IMR-90 (cell line): ENCODE data around the gene ADAMTS8. TPM values are rescaled to one million over a fixed set of nuclear protein-coding genes. Genes with fewer than 3 reads are reported as not detected.

Experiments used
- ATAC-seq: fragments of 200-7000 bp; cut with Tn5 transposase; 2 replicates; pipeline ENCODE4 v1.9.1; 2020; ENCODE audit warnings: low read depth, mild to moderate bottlenecking, moderate library complexity
- BruUV-seq: library from RNA; stranded (reverse); fragments of 400-500 nt; replicated peaks from 2 replicates; lab custom pipeline; 2021; lab: Mats Ljungman, UMichigan
- CTCF ChIA-PET: fragments of 300-600 bp; formaldehyde crosslinking; extraction: SDS; loops from one replicate; lab custom pipeline; 2021; ENCODE audit warnings: antibody characterized with exemption; lab: Yijun Ruan, JAX
- POLR2A ChIA-PET: fragments of 300-600 bp; sonication (Branson Sonifier 250); formaldehyde crosslinking; loops from one replicate; lab custom pipeline; 2022; ENCODE audit warnings: antibody characterized with exemption; ENCODE audit not compliant: unreplicated experiment; lab: Charles Lee
- DNase-seq: peaks from one replicate; pipeline ENCODE4 v3.0.0; 2013
- H2AFZ ChIP-seq: replicated peaks from 2 replicates; pipeline ENCODE3; 2013; ENCODE audit warnings: low read length, mild to moderate bottlenecking; ENCODE audit not compliant: poor library complexity
- H2AK5ac ChIP-seq: 2 replicates; pipeline ENCODE4 v1.6.1; 2013; ENCODE audit warnings: low read depth, low read length, inconsistent platforms
- H2AK9ac ChIP-seq: replicated peaks from 2 replicates; pipeline ENCODE3; 2013; ENCODE audit warnings: mild to moderate bottlenecking, low read depth, low read length, moderate library complexity; ENCODE audit not compliant: poor library complexity
- H2BK120ac ChIP-seq: 2 replicates; pipeline ENCODE4 v1.6.1; 2013; ENCODE audit warnings: low read depth, low read length, inconsistent platforms
- H2BK15ac ChIP-seq: 3 replicates; pipeline ENCODE4 v1.6.1; 2013; ENCODE audit warnings: low read depth, low read length, inconsistent platforms
- H2BK20ac ChIP-seq: 2 replicates; pipeline ENCODE4 v1.6.1; 2013; ENCODE audit warnings: low read depth, mild to moderate bottlenecking, inconsistent platforms, low read length, moderate library complexity
- H2BK5ac ChIP-seq: 2 replicates; pipeline ENCODE4 v1.6.1; 2013; ENCODE audit warnings: mild to moderate bottlenecking, low read depth, low read length, inconsistent platforms; ENCODE audit not compliant: poor library complexity, severe bottlenecking
- H3K14ac ChIP-seq: replicated peaks from 2 replicates; pipeline ENCODE4 v1.6.1; 2013; ENCODE audit warnings: low read depth, low read length, inconsistent platforms
- H3K18ac ChIP-seq: 2 replicates; pipeline ENCODE4 v1.6.1; 2013; ENCODE audit warnings: low read depth, low read length, control low read depth
- H3K23ac ChIP-seq: 2 replicates; pipeline ENCODE4 v1.6.1; 2013; ENCODE audit warnings: low read depth, low read length, inconsistent platforms
- H3K27ac ChIP-seq: 2 replicates; pipeline ENCODE4 v1.5.1; 2013; ENCODE audit warnings: mild to moderate bottlenecking, control low read depth, low read length; ENCODE audit not compliant: insufficient read depth
- H3K27me3 ChIP-seq: 2 replicates; pipeline ENCODE4 v1.6.1; 2013; ENCODE audit warnings: low read length; ENCODE audit not compliant: control insufficient read depth, insufficient read depth
- H3K36me3 ChIP-seq: 2 replicates; pipeline ENCODE4 v1.6.1; 2013; ENCODE audit warnings: low read length, mixed read lengths; ENCODE audit not compliant: control insufficient read depth, insufficient read depth
- H3K4ac ChIP-seq: 2 replicates; pipeline ENCODE4 v1.6.1; 2013; ENCODE audit warnings: low read depth, low read length, inconsistent platforms
- H3K4me1 ChIP-seq: 2 replicates; pipeline ENCODE4 v1.6.1; 2013; ENCODE audit warnings: low read length, mixed read lengths; ENCODE audit not compliant: control insufficient read depth, insufficient read depth
- H3K4me2 ChIP-seq: 2 replicates; pipeline ENCODE4 v1.6.1; 2013; ENCODE audit warnings: low read depth, mild to moderate bottlenecking, control low read depth, low read length, moderate library complexity
- H3K4me3 ChIP-seq: 2 replicates; pipeline ENCODE4 v1.5.1; 2013; ENCODE audit warnings: low read depth, mild to moderate bottlenecking, control low read depth, low read length, moderate library complexity; ENCODE audit not compliant: insufficient read depth
- H3K56ac ChIP-seq: 2 replicates; pipeline ENCODE4 v1.6.1; 2013; ENCODE audit warnings: low read length, inconsistent platforms; ENCODE audit not compliant: insufficient read depth; ENCODE audit errors: extremely low read depth
- H3K79me1 ChIP-seq, 2 experiments: 2 replicates each; pipeline ENCODE4 v1.6.1; 2013; ENCODE audit warnings: low read length in 2 of 2, inconsistent platforms in 1 of 2, low read depth in 1 of 2
- H3K9ac ChIP-seq: 2 replicates; pipeline ENCODE4 v1.6.1; 2013; ENCODE audit warnings: low read depth, low read length, control low read depth
- H3K9me1 ChIP-seq: 2 replicates; pipeline ENCODE4 v1.6.1; 2013; ENCODE audit warnings: low read length, inconsistent platforms; ENCODE audit not compliant: insufficient read depth
- H3K9me3 ChIP-seq: 2 replicates; pipeline ENCODE4 v1.6.1; 2013; ENCODE audit warnings: low read length; ENCODE audit not compliant: control insufficient read depth, insufficient read depth
- H4K20me1 ChIP-seq: 2 replicates; pipeline ENCODE4 v1.6.1; 2013; ENCODE audit warnings: low read length, inconsistent platforms; ENCODE audit not compliant: insufficient read depth
- H4K5ac ChIP-seq: 2 replicates; pipeline ENCODE4 v1.6.1; 2013; ENCODE audit warnings: mild to moderate bottlenecking, low read depth, low read length, control low read depth
- H4K8ac ChIP-seq, 2 experiments: 2 replicates each; pipeline ENCODE4 v1.6.1; 2013; ENCODE audit warnings: low read depth in 2 of 2, low read length in 2 of 2, control low read depth in 1 of 2, inconsistent platforms in 1 of 2
- H4K91ac ChIP-seq: 2 replicates; pipeline ENCODE4 v1.6.1; 2013; ENCODE audit warnings: low read depth, low read length, inconsistent platforms; ENCODE audit not compliant: insufficient read depth
- CHD1 ChIP-seq: IDR thresholded peaks from 2 replicates; pipeline ENCODE4 v1.6.1; 2012; ENCODE audit warnings: low read depth, low read length, improper control_type of control experiment
- ELK1 ChIP-seq: fragments of 150-350 bp; IDR thresholded peaks from 2 replicates; pipeline ENCODE4 v1.6.1; 2016; ENCODE audit warnings: low read depth, mild to moderate bottlenecking, low read length, moderate library complexity, borderline replicate concordance
- MAFK ChIP-seq: IDR thresholded peaks from 2 replicates; pipeline ENCODE4 v1.6.1; 2012; ENCODE audit warnings: low read depth, low read length, improper control_type of control experiment
- MXI1 ChIP-seq: IDR thresholded peaks from 2 replicates; pipeline ENCODE4 v1.6.1; 2012; ENCODE audit warnings: low read depth, mild to moderate bottlenecking, low read length, moderate library complexity, borderline replicate concordance
- RAD21 ChIP-seq: IDR thresholded peaks from 2 replicates; pipeline ENCODE4 v1.6.1; 2012; ENCODE audit warnings: low read length, improper control_type of control experiment
- RFX5 ChIP-seq: IDR thresholded peaks from 2 replicates; pipeline ENCODE4 v1.8.0; 2012; ENCODE audit warnings: low read depth, mild to moderate bottlenecking, low read length, moderate library complexity
- WGBS, 2 experiments: methylation state at CpG; one replicate each; pipeline versions ENCODE4 v1.1.5 to v1.1.7; 2013; ENCODE audit warnings: missing lambda C conversion rate in 2 of 2; ENCODE audit not compliant: insufficient read length in 1 of 2; ENCODE audit errors: extremely low coverage in 2 of 2; 5-methylcytosine and 5-hydroxymethylcytosine counted together
- dilution Hi-C: fragments of 300-500 bp; cut with HindIII; formaldehyde crosslinking; loops from one replicate; pipeline ENCODE4 v1.14.3; 2018; ENCODE audit warnings: low sequenced_read_pairs; ENCODE audit not compliant: unreplicated experiment
- in situ Hi-C: fragments of 300-500 bp; cut with MboI; formaldehyde crosslinking; loops from 3 replicates; pipeline ENCODE4 v1.14.3; 2019; ENCODE audit warnings: low sequenced_read_pairs, inconsistent platforms, mixed read lengths
- intact Hi-C: fragments of 100-400 bp; cut with micrococcal nuclease; formaldehyde crosslinking; loops from 2 replicates; pipeline ENCODE4 v1.10.0; 2022
- polyA plus RNA-seq, 3 experiments: library from polyadenylated mRNA; depleted of rRNA; stranded (reverse); fragments of >200 nt; gene quantifications; 2 replicates each; pipeline ENCODE4 v1.2.3, GENCODE V29; 2012; ENCODE audit warnings: low replicate concordance in 1 of 3
- total RNA-seq: library from RNA; depleted of rRNA; stranded (reverse); fragments of >200 nt; gene quantifications from 2 replicates; pipeline ENCODE4 v1.2.3, GENCODE V29; 2012

The ADAMTS8 gene
- total and polyA plus RNA-seq, 2 of the 4 experiments (the other 2 are of a cell fraction): under 0.01 to 0.60 TPM

- intact Hi-C loops: loop anchor here (1.0 to 5.0 kb wide), 3 partner anchors 37 to 214 kb away; partner anchors contain the start of gene ZBTB44
- peak overlapping the region; percentile 48; the same call in 1 of the 2 replicates for H3K4me2 ChIP-seq
Observed at GRCh38 chr11:130426837-130427341, 1.5 kb downstream of the ADAMTS8 start.

More at GRCh38 chr11:130426837-130427341, 1.5 kb downstream of the ADAMTS8 start:
- Histone ChIP-seq H3K9me1 (no peaks in the 10 kb centered on the region; the same call in 1 of the 2 replicates), H3K56ac (no peak overlapping the region), H3K4me1 (peaks cover 6% of the 10 kb centered on the region; the same call in 1 of the 2 replicates), H3K9me3 (no peaks in the 10 kb centered on the region; the same call in 1 of the 2 replicates), H3K4ac (peak overlapping the region; percentile 65), H3K27me3 (peaks cover 68% of the 10 kb centered on the region), H3K36me3 (no peaks in the 10 kb centered on the region; the same call in 1 of the 2 replicates), H3K9ac (peak overlapping the region; percentile 32; the same call in 1 of the 2 replicates), H3K4me3 (peak overlapping the region; percentile 47; the same call in 1 of the 2 replicates), H2BK5ac (no peak overlapping the region), H2BK20ac (peak overlapping the region; percentile 48), H2AK5ac (peak overlapping the region; percentile 85), H3K79me1 (no peaks in the 10 kb centered on the region), H2AFZ (peak overlapping the region; percentile 48), H4K20me1 (peaks cover 4% of the 10 kb centered on the region; the same call in 1 of the 2 replicates), H2BK15ac (peak overlapping the region; percentile 68; the same call in 1 of the 3 replicates), H3K23ac (peak overlapping the region; percentile 51; the same call in 1 of the 2 replicates), H3K27ac (no peak overlapping the region), H2AK9ac (peak overlapping the region; percentile 9), H3K18ac (peak overlapping the region; percentile 44; the same call in 1 of the 2 replicates), H3K14ac (no peak overlapping the region), H4K5ac (peak overlapping the region; percentile 19; the same call in 1 of the 2 replicates), H2BK120ac (peak overlapping the region; percentile 19), H4K8ac (no peak overlapping the region), H4K91ac (peak overlapping the region; percentile 49; the same call in 1 of the 2 replicates)
- dilution Hi-C loops (loop anchor here (25.0 kb wide), 1 partner anchor 435 kb away; no protein-coding TSS in a partner anchor), in situ Hi-C loops (loop anchor here (5.0 kb wide), 1 partner anchor 215 kb away; no protein-coding TSS in a partner anchor)
- no peak for DNase-seq
- no peak for ATAC-seq
- ChIA-PET CTCF (interaction anchor here (1.2 kb wide), 1 partner anchor 37 kb away, joined by 4 read pairs; no protein-coding TSS in a partner anchor), POLR2A (interaction anchor here (1.4 kb wide), 1 partner anchor 214 kb away, joined by 3 read pairs; no protein-coding TSS in a partner anchor)
- no peak for TF ChIP-seq MAFK
- no peak for TF ChIP-seq MXI1
- no peak for TF ChIP-seq RAD21
- TF ChIP-seq RFX5: no peak
- no peak for TF ChIP-seq ELK1
- no peak for TF ChIP-seq CHD1
- BruUV-seq: no TSS peak
- WGBS, 2 experiments: 44% methylated on average over 12 of the region's 18 CpGs; no CpG with 5 or more reads in 1 of the 2 experiments
